ENCODE measurements around the gene SLC17A7. TPM values are rescaled to one million over a fixed set of nuclear protein-coding genes. Genes with fewer than 3 reads are reported as not detected.

SLC17A7 gene
- total and polyA plus RNA-seq, 9 of the 15 experiments (the other 6 are each of a cell fraction or from before 2014, with no cell fraction given) = 1.1 to 15.7 (median 2.4) TPM

DNA sequence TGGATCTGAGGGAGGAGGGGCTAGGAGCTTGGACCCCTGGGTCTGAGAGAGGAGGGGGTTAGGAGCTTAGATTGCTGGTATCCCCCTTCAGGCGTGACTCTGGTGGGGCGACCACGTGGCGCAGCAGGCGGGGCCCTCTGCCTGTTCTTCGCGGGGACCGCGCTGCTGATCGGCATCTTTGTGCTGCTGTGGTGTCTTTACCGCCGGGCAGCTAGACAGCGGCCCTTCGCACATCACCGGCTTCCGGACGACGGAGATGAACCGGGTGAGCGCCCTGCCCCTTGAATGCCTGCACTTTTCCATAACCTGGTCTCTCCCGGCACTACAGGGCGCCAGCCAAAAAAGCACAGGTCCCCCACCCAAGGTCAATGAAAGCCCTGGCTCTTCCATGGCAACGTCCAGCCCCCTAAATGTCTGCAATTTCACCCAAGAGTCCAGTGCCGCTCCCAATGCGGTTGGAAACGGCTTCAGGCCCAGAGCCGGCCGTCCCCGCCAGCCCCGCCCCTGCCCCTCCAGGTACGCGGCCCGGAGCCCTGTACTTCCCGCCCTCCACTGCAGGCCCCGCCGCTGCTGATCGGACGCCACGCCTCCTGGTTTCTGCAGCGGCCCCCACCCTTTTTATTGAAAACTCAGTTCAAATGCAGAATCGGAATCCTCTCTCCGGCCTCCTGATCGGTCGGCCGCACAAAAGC is 13.3 kb downstream of the SLC17A7 start (continued):
- TF ChIP-seq, protein P1, sequence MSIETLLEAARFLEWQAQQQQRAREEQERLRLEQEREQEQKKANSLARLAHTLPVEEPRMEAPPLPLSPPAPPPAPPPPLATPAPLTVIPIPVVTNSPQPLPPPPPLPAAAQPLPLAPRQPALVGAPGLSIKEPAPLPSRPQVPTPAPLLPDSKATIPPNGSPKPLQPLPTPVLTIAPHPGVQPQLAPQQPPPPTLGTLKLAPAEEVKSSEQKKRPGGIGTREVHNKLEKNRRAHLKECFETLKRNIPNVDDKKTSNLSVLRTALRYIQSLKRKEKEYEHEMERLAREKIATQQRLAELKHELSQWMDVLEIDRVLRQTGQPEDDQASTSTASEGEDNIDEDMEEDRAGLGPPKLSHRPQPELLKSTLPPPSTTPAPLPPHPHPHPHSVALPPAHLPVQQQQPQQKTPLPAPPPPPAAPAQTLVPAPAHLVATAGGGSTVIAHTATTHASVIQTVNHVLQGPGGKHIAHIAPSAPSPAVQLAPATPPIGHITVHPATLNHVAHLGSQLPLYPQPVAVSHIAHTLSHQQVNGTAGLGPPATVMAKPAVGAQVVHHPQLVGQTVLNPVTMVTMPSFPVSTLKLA (conservative IDR thresholded peaks at IDR 0.05) = peak in 1 of 2 experiments; percentile 77; a peak in 3 of 4 replicates
- no peak for TF ChIP-seq SMAD2 (IDR thresholded peaks at IDR 0.05; ENCODE audit: low read depth, low read length)
- TF ChIP-seq RBM14 (IDR thresholded peaks at IDR 0.05; ENCODE audit: borderline replicate concordance, insufficient read depth, low read depth, low read length) = no peak
- no peak for TF ChIP-seq ETV5 (CRISPR knock-in tag; IDR thresholded peaks at IDR 0.05; ENCODE audit: low read depth)
- TF ChIP-seq, protein P2, sequence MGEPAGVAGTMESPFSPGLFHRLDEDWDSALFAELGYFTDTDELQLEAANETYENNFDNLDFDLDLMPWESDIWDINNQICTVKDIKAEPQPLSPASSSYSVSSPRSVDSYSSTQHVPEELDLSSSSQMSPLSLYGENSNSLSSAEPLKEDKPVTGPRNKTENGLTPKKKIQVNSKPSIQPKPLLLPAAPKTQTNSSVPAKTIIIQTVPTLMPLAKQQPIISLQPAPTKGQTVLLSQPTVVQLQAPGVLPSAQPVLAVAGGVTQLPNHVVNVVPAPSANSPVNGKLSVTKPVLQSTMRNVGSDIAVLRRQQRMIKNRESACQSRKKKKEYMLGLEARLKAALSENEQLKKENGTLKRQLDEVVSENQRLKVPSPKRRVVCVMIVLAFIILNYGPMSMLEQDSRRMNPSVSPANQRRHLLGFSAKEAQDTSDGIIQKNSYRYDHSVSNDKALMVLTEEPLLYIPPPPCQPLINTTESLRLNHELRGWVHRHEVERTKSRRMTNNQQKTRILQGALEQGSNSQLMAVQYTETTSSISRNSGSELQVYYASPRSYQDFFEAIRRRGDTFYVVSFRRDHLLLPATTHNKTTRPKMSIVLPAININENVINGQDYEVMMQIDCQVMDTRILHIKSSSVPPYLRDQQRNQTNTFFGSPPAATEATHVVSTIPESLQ (CRISPR knock-in tag; IDR thresholded peaks at IDR 0.05) = no peak
- 0 out of 2 replicates have a peak, but pooled peaks have one; percentile 4 for TF ChIP-seq CBFA2T2 (conservative IDR thresholded peaks at IDR 0.05)
- TF ChIP-seq SOX6 (IDR thresholded peaks at IDR 0.05) = no peak
- TF ChIP-seq HLTF (IDR thresholded peaks at IDR 0.05) = no peak
- no peak for TF ChIP-seq RBM15 (IDR thresholded peaks at IDR 0.05; ENCODE audit: insufficient read depth, low read length)
- TF ChIP-seq, protein P3, sequence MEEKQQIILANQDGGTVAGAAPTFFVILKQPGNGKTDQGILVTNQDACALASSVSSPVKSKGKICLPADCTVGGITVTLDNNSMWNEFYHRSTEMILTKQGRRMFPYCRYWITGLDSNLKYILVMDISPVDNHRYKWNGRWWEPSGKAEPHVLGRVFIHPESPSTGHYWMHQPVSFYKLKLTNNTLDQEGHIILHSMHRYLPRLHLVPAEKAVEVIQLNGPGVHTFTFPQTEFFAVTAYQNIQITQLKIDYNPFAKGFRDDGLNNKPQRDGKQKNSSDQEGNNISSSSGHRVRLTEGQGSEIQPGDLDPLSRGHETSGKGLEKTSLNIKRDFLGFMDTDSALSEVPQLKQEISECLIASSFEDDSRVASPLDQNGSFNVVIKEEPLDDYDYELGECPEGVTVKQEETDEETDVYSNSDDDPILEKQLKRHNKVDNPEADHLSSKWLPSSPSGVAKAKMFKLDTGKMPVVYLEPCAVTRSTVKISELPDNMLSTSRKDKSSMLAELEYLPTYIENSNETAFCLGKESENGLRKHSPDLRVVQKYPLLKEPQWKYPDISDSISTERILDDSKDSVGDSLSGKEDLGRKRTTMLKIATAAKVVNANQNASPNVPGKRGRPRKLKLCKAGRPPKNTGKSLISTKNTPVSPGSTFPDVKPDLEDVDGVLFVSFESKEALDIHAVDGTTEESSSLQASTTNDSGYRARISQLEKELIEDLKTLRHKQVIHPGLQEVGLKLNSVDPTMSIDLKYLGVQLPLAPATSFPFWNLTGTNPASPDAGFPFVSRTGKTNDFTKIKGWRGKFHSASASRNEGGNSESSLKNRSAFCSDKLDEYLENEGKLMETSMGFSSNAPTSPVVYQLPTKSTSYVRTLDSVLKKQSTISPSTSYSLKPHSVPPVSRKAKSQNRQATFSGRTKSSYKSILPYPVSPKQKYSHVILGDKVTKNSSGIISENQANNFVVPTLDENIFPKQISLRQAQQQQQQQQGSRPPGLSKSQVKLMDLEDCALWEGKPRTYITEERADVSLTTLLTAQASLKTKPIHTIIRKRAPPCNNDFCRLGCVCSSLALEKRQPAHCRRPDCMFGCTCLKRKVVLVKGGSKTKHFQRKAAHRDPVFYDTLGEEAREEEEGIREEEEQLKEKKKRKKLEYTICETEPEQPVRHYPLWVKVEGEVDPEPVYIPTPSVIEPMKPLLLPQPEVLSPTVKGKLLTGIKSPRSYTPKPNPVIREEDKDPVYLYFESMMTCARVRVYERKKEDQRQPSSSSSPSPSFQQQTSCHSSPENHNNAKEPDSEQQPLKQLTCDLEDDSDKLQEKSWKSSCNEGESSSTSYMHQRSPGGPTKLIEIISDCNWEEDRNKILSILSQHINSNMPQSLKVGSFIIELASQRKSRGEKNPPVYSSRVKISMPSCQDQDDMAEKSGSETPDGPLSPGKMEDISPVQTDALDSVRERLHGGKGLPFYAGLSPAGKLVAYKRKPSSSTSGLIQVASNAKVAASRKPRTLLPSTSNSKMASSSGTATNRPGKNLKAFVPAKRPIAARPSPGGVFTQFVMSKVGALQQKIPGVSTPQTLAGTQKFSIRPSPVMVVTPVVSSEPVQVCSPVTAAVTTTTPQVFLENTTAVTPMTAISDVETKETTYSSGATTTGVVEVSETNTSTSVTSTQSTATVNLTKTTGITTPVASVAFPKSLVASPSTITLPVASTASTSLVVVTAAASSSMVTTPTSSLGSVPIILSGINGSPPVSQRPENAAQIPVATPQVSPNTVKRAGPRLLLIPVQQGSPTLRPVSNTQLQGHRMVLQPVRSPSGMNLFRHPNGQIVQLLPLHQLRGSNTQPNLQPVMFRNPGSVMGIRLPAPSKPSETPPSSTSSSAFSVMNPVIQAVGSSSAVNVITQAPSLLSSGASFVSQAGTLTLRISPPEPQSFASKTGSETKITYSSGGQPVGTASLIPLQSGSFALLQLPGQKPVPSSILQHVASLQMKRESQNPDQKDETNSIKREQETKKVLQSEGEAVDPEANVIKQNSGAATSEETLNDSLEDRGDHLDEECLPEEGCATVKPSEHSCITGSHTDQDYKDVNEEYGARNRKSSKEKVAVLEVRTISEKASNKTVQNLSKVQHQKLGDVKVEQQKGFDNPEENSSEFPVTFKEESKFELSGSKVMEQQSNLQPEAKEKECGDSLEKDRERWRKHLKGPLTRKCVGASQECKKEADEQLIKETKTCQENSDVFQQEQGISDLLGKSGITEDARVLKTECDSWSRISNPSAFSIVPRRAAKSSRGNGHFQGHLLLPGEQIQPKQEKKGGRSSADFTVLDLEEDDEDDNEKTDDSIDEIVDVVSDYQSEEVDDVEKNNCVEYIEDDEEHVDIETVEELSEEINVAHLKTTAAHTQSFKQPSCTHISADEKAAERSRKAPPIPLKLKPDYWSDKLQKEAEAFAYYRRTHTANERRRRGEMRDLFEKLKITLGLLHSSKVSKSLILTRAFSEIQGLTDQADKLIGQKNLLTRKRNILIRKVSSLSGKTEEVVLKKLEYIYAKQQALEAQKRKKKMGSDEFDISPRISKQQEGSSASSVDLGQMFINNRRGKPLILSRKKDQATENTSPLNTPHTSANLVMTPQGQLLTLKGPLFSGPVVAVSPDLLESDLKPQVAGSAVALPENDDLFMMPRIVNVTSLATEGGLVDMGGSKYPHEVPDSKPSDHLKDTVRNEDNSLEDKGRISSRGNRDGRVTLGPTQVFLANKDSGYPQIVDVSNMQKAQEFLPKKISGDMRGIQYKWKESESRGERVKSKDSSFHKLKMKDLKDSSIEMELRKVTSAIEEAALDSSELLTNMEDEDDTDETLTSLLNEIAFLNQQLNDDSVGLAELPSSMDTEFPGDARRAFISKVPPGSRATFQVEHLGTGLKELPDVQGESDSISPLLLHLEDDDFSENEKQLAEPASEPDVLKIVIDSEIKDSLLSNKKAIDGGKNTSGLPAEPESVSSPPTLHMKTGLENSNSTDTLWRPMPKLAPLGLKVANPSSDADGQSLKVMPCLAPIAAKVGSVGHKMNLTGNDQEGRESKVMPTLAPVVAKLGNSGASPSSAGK (IDR thresholded peaks at IDR 0.05) = peak; percentile 94
- TF ChIP-seq TFAM (CRISPR knock-in tag; conservative IDR thresholded peaks at IDR 0.05) = no peak
- no peak for TF ChIP-seq NR2C1 (IDR thresholded peaks at IDR 0.05)
- no peak for TF ChIP-seq NR2C1 (tag; IDR thresholded peaks at IDR 0.05)
